ENCODE measurements around the gene MYL11.

The MYL11 gene

GRCh38 chr16:30351001-30351441, 23.6 kb upstream of the MYL11 start:
- no peaks in the 10 kb centered on the region for H3K27me3 Mint-ChIP-seq
- H3K4me1 Mint-ChIP-seq, result peaks cover 68% of the 10 kb centered on the region
- peak overlapping the region; percentile 10 to 25 for H3K4me3 Mint-ChIP-seq
- ATAC-seq (no peak), DNase-seq (no peak)
- H3K27ac Mint-ChIP-seq, result peak overlapping the region; percentile 79 to 90
- H3K9me3 Mint-ChIP-seq, result no peaks in the 10 kb centered on the region

GRCh38 chr16:30351586-30352419, 22.8 kb upstream of the MYL11 start:
- H3K27me3 Mint-ChIP-seq, result no peaks in the 10 kb centered on the region
- peak overlapping the region in 1 of 2 donors; percentile 12 for H3K4me3 Mint-ChIP-seq
- no peak for ATAC-seq
- DNase-seq, result no peak
- H3K9me3 Mint-ChIP-seq, result no peaks in the 10 kb centered on the region
- H3K27ac Mint-ChIP-seq, result peak overlapping the region in 1 of 2 donors; percentile 47
- peaks cover 76% of the 10 kb centered on the region for H3K4me1 Mint-ChIP-seq

- no peak for ATAC-seq
- no peak for DNase-seq
- H3K27ac Mint-ChIP-seq, result no peak overlapping the region
- no peaks in the 10 kb centered on the region for H3K9me3 Mint-ChIP-seq
- H3K27me3 Mint-ChIP-seq, result no peaks in the 10 kb centered on the region
- H3K4me1 Mint-ChIP-seq, result peaks cover 82% of the 10 kb centered on the region
- no peak overlapping the region for H3K4me3 Mint-ChIP-seq
Observed at GRCh38 chr16:30352488-30353401, 21.9 kb upstream of the MYL11 start.

GRCh38 chr16:30353438-30354129, 21.0 kb upstream of the MYL11 start:
- peaks cover 82% of the 10 kb centered on the region for H3K4me1 Mint-ChIP-seq
- ATAC-seq, result no peak
- DNase-seq, result no peak
- no peaks in the 10 kb centered on the region for H3K27me3 Mint-ChIP-seq
- no peaks in the 10 kb centered on the region for H3K9me3 Mint-ChIP-seq
- peak overlapping the region; percentile 89 to 94 for H3K4me3 Mint-ChIP-seq
- peak overlapping the region in 1 of 2 donors; percentile 86 for H3K27ac Mint-ChIP-seq

GRCh38 chr16:30354423-30355143, 20.0 kb upstream of the MYL11 start:
- ATAC-seq (peak; percentile 41), DNase-seq (no peak)
- Mint-ChIP-seq H3K27me3 (no peaks in the 10 kb centered on the region), H3K9me3 (no peaks in the 10 kb centered on the region), H3K27ac (peak overlapping the region; percentile 93 to 99), H3K4me3 (peak overlapping the region; percentile 89 to 94), H3K4me1 (peaks cover 75% of the 10 kb centered on the region)

- Mint-ChIP-seq H3K27ac (peak within 1 kb of the TSS; percentile 93 to 99), H3K4me1 (peaks cover 68% of the 10 kb centered on the region), H3K27me3 (no peaks in the 10 kb centered on the region), H3K4me3 (peak within 1 kb of the TSS; percentile 89 to 94), H3K9me3 (no peaks in the 10 kb centered on the region)
- DNase-seq, result peak; percentile 71 to 86
- peak; percentile 77 for ATAC-seq
Observed at GRCh38 chr16:30355144-30355953, 19.3 kb upstream of the MYL11 start, which contains the start of gene CD2BP2. TSS of gene CD2BP2 (minus strand) at chr16:30355308. CDS start at chr16:30354681, 627 bp downstream.

GRCh38 chr16:30355954-30356308, 18.7 kb upstream of the MYL11 start:
- ATAC-seq (no peak), DNase-seq (no peak)
- H3K4me3 Mint-ChIP-seq, result peak overlapping the region; percentile 89 to 94
- H3K27ac Mint-ChIP-seq, result peak overlapping the region; percentile 92 to 99
- H3K27me3 Mint-ChIP-seq, result no peaks in the 10 kb centered on the region
- H3K9me3 Mint-ChIP-seq, result no peaks in the 10 kb centered on the region
- H3K4me1 Mint-ChIP-seq, result peaks cover 62% of the 10 kb centered on the region

GRCh38 chr16:30356401-30357084, 18.1 kb upstream of the MYL11 start:
- peaks cover 56% of the 10 kb centered on the region for H3K4me1 Mint-ChIP-seq
- no peaks in the 10 kb centered on the region for H3K9me3 Mint-ChIP-seq
- no peak for ATAC-seq
- H3K27me3 Mint-ChIP-seq, result no peaks in the 10 kb centered on the region
- no peak overlapping the region for H3K27ac Mint-ChIP-seq
- H3K4me3 Mint-ChIP-seq, result peak overlapping the region; percentile 89 to 94
- DNase-seq, result no peak

GRCh38 chr16:30357085-30357714, 17.4 kb upstream of the MYL11 start:
- DNase-seq, result no peak
- H3K27me3 Mint-ChIP-seq, result no peaks in the 10 kb centered on the region
- H3K27ac Mint-ChIP-seq, result peak overlapping the region; percentile 12 to 22
- H3K4me3 Mint-ChIP-seq, result no peak overlapping the region
- H3K9me3 Mint-ChIP-seq, result no peaks in the 10 kb centered on the region
- ATAC-seq, result no peak
- peaks cover 49% of the 10 kb centered on the region for H3K4me1 Mint-ChIP-seq

GRCh38 chr16:30357715-30358576, 16.7 kb upstream of the MYL11 start:
- no peak for ATAC-seq
- no peaks in the 10 kb centered on the region for H3K27me3 Mint-ChIP-seq
- H3K27ac Mint-ChIP-seq, result no peak overlapping the region
- no peak overlapping the region for H3K4me3 Mint-ChIP-seq
- H3K4me1 Mint-ChIP-seq, result peaks cover 42% of the 10 kb centered on the region
- H3K9me3 Mint-ChIP-seq, result no peaks in the 10 kb centered on the region
- no peak for DNase-seq

- Mint-ChIP-seq H3K4me3 (no peak overlapping the region), H3K27ac (no peak overlapping the region)
- no peak for ATAC-seq
Observed at GRCh38 chr16:30358577-30358936, 16.0 kb upstream of the MYL11 start.

GRCh38 chr16:30358990-30359870, 15.4 kb upstream of the MYL11 start:
- Mint-ChIP-seq H3K4me1 (peaks cover 29% of the 10 kb centered on the region), H3K27ac (no peak overlapping the region), H3K27me3 (no peaks in the 10 kb centered on the region), H3K4me3 (no peak overlapping the region), H3K9me3 (no peaks in the 10 kb centered on the region)
- DNase-seq (no peak), ATAC-seq (no peak)

More at GRCh38 chr16:30358577-30358936, 16.0 kb upstream of the MYL11 start:
- no peaks in the 10 kb centered on the region for H3K27me3 Mint-ChIP-seq
- no peaks in the 10 kb centered on the region for H3K9me3 Mint-ChIP-seq
- H3K4me1 Mint-ChIP-seq, result peaks cover 36% of the 10 kb centered on the region
- no peak for DNase-seq
